ENCODE data around the gene ADCYAP1.
"Not testable (repeated sequence)": the region's sequence is repeated elsewhere in the genome, so short reads cannot be mapped to it uniquely, and the experiment has no call there.

Gene ADCYAP1

DNA sequence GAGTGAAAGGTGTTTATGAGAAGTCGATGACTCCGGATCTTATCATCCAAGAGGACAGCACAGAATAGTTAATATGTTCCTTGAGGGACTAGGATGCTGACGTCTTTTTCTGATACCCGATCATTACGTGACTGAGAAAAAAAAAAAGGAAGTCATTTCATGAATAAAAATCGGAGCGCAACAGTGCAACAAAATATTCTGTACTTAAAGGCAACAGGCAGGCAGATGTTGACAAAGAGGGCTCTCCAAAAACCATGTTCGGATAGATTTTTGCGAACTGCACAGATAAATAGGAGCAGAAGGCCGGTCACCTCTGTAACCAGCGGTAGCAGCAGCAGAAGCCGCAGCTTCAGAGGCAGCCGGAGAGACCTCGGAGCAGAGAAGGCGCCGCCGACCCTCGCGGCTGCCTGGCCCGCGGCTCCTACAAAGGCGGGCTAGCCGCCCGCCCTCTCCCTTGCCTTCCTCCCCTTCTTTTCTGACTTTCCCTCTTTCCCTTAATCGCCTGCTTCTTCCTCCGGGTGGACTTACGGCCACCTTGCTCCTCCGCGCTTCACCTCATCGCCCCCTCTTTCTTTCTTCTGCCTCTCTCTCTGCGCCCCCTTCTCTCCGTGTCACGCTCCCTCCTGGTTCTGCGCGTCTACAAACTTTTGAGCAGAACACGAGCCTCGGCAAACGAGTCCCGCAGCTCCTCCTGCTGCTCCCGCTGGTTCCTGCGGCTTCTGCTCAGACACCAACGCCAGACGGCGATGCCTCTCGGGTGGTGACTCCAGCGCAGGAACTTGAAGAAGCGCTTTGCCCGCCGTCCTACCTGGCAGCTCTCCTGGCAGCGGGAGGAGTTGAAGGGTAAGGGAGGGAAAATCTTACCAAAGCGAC, at the start of gene ADCYAP1:
TSS of gene ADCYAP1 (plus strand) at position 654 of the 873 bp plus-strand sequence. CDS start 516 bp downstream, outside the sequence.
- DNase-seq: no peak

DNA sequence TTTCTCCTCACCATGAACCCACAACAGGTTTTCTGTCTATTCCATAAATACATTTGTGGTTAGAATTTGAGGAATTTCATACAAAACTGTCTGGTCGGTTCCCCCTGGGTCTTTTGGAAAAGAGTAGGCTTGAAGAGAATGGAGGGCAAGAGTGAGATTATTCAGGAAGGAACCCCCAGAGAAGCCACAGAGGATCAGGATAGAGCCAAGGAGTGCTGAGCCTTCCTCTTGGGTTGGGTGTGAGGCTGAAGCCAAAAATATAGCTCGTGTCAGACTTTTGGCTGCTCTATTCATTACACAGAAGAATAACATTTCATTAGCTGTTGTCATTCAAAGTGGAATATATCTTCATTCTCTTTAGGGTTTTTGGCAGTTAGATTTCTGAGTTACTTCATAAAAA, 46.7 kb upstream of the ADCYAP1 start:
- DNase-seq: no peak

DNA sequence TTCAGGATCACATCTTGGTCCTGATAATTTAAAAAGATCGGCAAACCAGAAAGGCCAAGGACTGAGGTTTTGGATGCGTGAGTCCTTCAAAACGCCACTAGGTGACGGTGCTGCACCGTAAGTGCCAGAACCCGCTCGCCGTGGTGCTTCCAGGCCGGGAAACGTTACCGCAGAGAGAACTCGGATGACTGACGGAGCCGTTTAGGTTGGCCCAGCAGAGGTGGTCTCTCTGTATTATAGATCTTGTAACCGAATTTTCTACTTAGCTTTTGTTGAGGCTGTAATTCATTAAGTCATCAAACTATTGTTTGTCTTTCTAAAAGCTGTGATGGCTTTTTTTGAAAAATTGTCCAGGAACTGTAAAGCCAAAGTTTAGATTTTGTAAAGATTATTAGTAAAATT, 39.8 kb upstream of the ADCYAP1 start:
- DNase-seq: peak in 46 of 56 donors; percentile 1 to 72 (median 22)

DNA sequence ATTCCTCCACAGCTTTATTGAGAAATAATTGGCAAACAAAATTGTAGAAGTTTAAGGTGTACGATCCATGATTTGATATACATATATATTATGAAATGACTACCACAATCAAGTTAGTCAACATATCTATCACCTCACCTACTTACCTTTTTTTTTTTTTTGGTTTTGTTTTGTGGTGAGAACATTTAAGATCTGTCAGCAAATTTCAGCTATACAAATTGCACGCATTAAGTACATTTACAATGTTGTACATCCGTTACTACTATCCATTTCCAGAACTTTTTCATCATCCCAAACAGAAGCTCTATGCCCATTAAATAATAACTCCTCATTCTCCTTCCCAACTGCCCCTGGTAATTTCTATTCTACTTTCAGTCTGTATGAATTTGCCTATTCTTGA, 37.4 kb upstream of the ADCYAP1 start:
- no peak for DNase-seq

DNA sequence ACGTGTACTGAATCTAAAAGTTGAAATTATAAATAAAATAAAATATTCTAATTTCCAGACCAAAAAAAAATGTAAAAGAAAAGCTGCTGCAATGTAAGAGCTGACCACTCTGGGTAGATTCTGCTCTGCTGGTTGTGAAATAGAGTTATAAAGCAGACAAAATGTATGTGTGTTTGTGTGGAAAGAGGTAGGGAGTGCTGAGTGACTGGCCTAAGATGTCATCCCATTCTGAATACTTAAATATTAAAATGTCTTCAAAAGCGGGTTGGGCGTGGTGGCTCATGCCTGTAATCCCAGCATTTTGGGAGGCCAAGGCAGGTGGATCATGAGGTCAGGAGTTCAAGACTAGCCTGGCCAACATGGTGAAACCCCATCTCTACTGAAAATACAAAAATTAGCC, 31.2 kb upstream of the ADCYAP1 start:
- DNase-seq: not testable (repeated sequence)

DNA sequence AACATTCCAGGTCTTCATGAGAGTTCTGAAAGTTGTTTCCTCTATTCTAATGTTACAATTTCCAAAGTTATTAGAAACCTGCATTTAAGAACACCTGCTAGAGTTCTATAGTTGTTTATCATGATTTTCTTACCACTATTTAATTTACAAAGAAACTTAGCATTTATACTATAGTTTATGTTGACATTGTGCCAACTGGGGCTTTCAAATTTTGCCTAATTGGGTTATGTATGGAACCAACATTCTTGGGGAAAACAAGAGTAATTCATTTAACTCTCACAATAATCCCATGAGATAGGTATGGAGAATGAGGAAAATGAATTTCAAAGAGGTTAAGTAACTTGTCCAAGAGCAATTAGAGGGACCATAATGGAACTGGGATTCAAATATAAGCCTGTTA, 28.8 kb upstream of the ADCYAP1 start:
- DNase-seq: no peak

DNA sequence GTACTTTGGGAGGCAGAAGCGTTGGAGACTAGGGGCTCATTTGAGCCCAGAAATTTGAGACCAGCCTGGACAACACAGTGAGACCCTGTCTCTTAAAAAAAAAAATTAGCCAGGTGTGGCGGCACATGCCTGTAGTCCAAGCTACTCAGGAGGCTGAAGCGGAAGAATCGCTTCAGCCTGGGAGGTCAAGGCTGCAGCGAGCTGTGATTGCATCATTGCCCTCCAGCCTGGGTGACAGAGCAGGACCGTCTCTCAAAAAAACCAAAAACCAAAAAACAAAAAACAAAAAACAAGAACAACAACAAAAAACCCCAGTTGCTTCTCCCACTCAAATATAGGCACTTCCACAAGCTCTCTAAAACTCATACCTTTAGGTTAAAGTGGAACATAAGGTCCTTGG, 27.4 kb upstream of the ADCYAP1 start:
- no peak for DNase-seq

DNA sequence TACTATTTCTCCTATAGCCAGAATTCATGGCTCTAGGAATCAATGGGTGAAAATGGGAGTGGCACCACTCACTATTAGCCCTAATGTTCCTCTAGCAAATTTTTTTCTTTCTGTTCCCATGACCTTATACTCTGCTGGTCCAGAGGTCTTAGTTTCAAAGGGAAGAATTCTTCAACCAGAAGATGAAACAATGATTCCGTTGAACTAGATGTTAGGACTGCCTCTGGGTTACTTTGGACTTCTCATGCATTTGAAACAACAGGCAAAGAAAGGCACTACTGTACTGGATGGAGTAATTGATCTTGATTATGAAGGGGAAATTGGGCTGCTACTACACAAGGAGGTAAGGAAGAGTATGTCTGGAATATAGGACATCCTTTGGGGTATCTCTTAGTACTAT, 18.6 kb upstream of the ADCYAP1 start:
- DNase-seq: no peak

DNA sequence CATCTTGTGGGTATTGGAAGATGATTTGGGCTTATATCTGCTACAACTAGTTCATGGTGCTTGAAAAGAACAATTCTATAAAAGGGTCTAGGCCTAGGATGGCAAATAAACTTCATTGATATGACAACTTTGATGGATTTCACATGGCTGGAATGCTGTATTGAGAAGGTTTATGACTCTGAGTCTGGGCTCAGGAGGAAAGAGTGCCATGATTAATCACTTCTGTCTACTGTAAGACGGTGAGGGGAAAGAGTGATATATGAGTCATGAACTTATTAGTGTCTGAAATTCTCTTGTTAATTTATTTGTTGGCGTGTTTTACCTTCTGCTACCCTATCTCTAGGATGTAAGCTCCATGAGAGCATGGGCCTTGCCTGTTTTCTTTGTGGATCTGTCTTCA, 17.0 kb upstream of the ADCYAP1 start:
- no peak for DNase-seq

DNA sequence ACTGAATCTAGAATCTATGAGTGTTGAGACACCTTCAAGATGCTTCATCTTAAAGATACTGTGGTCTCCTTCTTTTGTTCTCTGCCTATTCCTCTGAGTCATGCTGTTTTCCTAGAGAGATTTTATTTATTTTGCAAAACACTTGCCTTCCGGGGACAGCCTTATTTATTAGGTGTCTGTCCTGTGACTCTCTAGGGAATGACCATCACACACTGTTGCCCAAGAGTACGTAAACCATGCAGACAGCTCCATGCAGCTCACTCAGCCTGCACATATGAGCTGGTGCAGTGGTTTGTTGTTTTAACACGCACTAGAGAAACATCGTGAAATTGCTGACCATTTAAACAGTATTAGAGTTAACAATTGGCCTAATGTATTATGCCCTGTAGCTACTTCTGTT, 12.4 kb upstream of the ADCYAP1 start:
- DNase-seq: no peak

DNA sequence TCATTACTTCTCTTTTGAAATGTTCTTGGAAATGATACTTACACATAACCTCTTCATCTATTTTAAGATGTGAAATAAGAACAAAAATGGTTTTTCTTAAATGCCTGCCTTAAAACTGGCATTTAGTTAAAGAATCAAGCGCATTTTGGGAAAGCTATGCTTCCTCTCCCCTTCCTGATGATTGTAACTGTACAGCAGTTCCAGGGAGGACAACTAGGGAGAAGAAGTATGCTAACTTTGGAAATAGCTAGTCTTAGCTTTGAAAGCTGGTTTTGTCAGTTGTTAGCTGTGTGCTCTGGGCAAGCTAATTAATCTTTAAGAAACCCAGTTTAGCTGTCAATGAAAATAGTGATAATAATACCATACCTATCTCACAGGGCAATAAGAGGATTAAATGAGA, 8.4 kb upstream of the ADCYAP1 start:
- DNase-seq: no peak

DNA sequence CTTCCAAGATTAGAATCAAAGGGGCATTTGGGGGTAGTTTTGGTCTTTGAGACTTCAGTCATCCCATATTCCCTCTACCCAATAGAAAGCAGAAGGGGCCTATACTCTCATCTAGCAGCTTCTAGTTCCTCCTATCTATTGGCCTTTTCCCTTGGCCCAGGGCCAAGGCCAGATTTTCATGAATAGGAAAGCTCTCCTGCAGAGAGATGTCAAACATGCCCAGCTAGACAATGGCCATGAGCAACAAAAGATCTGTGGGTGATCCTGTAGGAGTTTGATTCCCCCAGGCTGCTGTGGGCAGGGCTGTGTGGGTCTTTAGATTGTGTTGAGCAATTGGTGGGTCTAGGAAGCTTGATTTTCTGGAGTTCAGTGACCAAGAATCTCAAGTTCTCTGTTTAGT, 2.9 kb upstream of the ADCYAP1 start:
- no peak for DNase-seq

DNA sequence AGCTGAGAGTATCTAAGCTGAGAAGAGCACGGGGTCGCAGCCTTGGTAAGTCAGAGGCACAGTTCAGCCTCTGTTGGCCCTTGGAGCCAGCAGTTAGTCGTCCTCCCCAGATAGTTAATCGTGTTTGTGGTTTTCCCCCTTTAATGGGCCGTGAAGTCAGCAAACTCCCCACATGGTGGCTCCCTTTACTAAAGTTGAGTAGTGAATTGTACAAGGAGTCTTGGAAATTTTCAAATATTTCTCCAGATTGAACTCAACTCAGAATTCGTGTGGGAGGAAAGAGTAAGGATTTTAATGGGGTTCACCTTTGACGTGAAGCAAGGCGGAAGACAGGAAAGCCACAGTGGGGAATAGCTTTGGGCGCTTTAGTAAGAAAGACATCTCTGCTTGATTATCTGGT, 2.4 kb upstream of the ADCYAP1 start:
- DNase-seq: peak in 1 of 56 donors; percentile 34

DNA sequence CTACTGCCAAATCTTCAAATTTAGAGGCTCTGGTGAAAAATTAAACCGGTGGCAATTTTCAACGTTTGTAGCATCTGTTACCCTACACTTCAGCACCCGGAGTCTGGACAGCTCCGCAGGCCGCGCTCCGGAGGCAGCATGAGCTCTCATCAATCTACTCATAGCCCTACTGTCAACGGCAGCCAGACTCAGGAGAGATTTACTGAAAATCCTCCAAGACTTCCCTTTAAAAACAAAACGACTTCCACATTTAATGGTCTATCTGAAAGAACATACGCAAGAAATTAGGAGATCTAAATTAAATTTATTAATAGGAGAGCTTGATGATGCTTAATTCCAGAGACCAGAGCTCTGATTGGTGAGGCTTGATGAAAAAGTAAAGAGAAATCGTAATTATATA, 970 bp upstream of the ADCYAP1 start:
- peak in 10 of 56 donors; percentile 6 to 58 (median 26) for DNase-seq

DNA sequence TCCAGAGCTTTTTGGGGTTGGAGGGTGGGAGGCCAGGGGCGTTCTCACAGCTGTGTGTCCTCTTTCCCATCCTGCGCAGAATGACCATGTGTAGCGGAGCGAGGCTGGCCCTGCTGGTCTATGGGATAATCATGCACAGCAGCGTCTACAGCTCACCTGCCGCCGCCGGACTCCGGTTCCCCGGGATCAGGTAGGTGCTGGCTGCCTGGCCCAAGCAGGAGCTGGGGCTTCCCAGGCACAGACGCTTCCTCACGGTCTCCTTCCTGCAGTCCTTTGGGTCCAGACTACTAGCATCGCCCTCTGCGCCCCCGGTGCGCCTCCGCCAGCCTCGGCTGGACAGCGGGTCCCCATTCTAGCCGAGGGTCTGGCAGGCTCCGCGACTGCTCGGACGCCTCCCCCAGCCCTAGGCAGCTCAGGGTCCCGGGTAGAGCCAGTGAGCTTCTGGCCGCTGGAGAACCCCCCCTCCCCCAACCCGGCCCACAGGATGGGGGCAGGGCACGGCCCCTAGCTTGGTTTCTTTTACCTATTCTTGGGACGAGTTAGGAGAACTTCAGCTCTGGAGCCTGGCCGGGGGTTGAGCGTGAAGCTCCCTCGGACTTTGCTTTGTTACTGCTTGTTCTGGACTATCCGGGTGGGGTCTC, 756 bp downstream of the ADCYAP1 start:
- DNase-seq: no peak

DNA sequence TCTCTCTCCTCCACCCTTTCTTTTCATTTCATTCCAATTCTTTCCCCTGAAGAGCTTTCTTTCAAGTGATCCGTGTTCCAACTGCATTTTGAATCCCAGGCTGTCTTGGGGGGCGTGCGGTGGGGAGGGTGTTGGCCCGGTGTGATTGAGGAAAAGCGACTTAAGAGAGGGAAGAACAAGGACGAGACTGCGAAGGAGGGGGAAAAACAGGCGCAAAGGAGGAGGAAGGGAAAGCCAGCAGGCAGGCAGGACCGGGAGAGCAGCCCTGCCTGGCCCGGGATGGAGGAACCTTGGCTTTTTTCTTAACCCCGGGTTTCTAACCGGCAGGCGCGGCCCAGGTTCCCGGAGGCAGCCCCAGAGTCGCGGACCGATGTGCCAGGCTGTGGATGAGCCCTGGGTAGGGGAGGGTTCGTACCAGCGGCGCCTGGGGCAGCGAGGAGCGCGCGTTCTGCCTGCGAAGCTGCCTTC, 1.3 kb downstream of the ADCYAP1 start:
- DNase-seq: no peak

DNA sequence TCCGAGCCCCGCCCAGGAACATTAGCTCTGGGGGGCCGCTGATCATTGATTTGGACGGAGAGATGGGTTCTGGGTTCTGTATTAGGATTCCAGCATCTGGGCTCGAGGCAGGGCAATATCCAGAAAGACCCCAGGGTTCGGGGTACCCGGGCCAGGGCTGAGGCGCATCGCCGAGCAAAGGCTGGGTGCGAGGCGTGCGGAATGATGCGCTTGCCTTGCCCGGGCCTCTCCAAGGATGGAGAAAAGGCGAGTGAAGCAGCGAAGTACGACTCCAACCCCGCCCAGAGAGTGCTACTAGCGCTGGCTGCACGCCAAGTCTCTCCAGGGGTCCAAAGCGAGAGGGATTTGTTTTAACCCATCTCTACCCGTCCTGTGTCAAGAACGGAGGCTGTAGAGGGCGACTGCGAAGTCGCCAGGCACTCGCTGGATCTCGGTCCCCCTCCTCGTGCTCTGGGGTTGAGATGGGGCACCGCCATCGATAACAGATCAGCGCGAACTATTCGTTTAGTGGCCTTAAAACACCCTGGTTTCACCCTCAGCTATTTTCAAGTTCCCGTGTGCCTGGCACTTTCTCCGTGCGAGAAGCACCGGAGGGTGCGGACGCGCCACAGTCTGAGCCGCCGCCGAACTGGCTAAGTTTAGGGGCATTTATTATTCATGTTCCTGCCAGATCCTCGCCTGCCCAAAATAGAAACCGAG, 1.9 kb downstream of the ADCYAP1 start:
- DNase-seq: no peak

DNA sequence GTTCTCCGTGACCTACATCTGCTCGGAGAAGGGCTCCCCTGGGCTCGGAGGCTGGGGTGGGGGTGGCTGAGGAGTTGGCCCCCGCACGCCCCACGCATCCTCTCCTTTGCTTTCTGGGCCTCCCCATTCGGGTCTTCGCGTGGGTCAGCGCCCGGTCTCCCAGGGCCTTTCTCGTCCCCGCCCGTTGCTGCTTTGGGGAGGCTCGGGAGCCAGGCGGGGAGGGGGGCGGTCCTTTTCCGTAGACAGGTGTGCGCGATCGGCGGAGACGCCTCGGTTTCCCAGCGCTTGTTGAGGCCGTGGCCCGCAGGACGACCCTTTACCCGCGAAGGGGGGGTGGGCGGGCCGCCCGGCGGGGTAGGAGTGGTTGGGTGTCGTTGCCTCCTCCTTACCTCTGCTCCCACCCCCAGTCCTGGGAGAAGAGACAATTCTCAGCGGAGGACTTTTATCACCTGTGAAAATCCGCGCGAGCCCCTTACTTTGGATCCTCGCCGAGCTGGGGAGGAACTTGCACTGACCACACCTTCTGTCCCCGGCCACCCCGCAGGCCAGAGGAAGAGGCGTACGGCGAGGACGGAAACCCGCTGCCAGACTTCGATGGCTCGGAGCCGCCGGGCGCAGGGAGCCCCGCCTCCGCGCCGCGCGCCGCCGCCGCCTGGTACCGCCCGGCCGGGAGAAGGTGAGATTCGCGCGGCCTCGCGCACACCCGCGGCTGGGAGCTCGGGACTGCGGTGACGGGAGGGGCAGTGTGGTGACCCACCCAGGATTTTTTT, 2.6 kb downstream of the ADCYAP1 start:
- DNase-seq: no peak

DNA sequence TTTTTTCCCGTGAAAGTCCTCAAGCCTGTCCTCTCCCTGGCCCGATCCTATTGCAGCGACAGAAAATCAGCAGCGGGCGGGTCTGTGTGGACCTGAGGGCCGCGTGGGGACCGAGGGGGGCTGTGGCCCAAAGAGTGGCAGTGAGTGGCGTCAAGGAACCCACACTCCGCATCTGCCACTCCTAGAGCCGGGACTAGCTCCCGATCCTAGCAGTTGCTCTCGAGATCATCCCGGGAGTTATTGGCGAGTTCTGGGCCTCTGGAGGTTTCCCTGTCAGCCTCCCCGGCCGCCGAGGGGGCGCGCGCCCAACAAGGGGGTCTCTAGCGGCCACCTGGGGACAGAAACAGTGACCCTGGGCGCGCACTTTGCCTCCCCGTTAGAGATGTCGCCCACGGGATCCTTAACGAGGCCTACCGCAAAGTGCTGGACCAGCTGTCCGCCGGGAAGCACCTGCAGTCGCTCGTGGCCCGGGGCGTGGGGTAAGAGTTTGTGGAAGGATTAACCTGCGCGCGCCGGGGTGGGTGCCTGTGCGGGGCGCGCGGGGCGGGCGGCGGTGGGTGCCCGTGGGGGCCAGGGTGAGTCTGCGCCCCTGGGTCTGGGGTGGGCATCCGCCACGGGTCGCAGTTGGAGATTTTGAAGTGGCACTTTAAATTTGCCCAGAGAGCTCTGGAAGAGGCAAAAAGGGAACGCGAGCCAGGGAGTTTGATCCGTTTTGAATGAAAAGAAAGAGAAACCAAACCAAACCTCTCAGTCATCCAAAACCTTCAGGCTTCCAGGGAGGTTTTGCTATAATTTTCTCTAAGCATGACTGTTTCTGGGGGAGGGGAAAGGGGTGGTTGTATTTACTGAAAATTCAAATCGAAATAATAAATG, 3.5 kb downstream of the ADCYAP1 start:
- no peak for DNase-seq
